Measurements from ENCODE around the gene TMEM184B. TPM values are rescaled to one million over a fixed set of nuclear protein-coding genes. Genes with fewer than 3 reads are reported as not detected.

The TMEM184B gene
- total and polyA plus RNA-seq, 2 of the 8 experiments (the other 6 are each of a cell fraction or from before 2014, with no cell fraction given) = 41.6 to 81.0 TPM

DNA sequence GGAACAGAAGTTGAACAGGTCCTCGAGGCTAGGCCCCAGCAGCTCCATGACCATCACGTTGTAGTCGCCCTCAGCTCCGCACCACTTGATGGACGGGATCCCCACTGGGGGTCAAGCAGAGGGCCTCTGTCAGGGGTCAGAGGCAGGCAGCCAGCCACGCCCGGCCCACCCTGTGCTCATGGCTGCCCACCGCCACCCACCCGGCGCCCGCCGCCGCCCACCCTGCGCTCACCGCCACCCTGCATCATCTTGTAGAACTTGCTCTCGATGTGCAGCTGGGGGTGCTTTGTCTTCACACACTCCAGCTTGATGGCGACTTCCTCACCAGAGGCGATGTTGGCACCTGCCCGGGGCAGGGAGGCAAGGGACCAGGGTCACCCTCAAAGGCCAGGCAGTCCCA, 30.1 kb upstream of the TMEM184B start:
- H3K23me2 ChIP-seq (ENCODE audit: low read depth, low read length) = no peaks in the 10 kb centered on the region
- 96% methylated on average over 9 of the region's 19 CpGs; no CpG with 5 or more reads in 1 of the 2 experiments for WGBS, 2 experiments (ENCODE audit: extremely low coverage in 1 of 2, insufficient coverage in 1 of 2, insufficient read length in 1 of 2, insufficient replicate concordance in 2 of 2, low coverage in 1 of 2, low lambda C conversion rate in 2 of 2, missing lambda C conversion rate in 1 of 2)
- H3K79me1 ChIP-seq (ENCODE audit: low read depth, low read length) = peaks cover 14% of the 10 kb centered on the region
- no peak overlapping the region for H3K14ac ChIP-seq (ENCODE audit: insufficient read length)
- peaks cover 2 to 12% (median 6%) of the 10 kb centered on the region in 4 experiments for H3K4me1 ChIP-seq (replicated peaks in 1 of 4; ENCODE audit: control insufficient read depth in 3 of 4, insufficient read depth in 4 of 4, low read length in 3 of 4)
- no peak overlapping the region for H2AK5ac ChIP-seq (ENCODE audit: low read depth, low read length)
- no peak overlapping the region for H3K9ac ChIP-seq (replicated peaks in 1 of 4; ENCODE audit: extremely low read depth in 1 of 4, low read depth in 3 of 4, low read length in 3 of 4)
- H3K23ac ChIP-seq (ENCODE audit: insufficient read length) = no peak overlapping the region
- H2AFZ ChIP-seq (ENCODE audit: low read length) = no peak overlapping the region
- no peak overlapping the region for H4K5ac ChIP-seq (ENCODE audit: insufficient read length, low read depth, low read length)
- H2BK5ac ChIP-seq (ENCODE audit: low read depth, low read length) = no peak overlapping the region
- H3K4me2 ChIP-seq (ENCODE audit: insufficient read depth in 1 of 2, low read depth in 2 of 2, low read length in 2 of 2) = no peak overlapping the region
- peaks cover 43 to 72% (median 58%) of the 10 kb centered on the region in 4 experiments for H3K36me3 ChIP-seq (ENCODE audit: control insufficient read depth in 2 of 4, insufficient read depth in 4 of 4, low read length in 3 of 4)
- H4K20me1 ChIP-seq (replicated peaks in 1 of 2; ENCODE audit: control insufficient read depth in 1 of 2, insufficient read depth in 2 of 2, low read length in 2 of 2) = peaks cover 41 to 43% of the 10 kb centered on the region in 2 experiments
- no peak overlapping the region for H2BK15ac ChIP-seq (ENCODE audit: low read length)
- no peak overlapping the region for H2BK12ac ChIP-seq (ENCODE audit: low read depth, low read length)
- no peaks in the 10 kb centered on the region for H3K27me3 ChIP-seq (replicated peaks in 1 of 4; ENCODE audit: control insufficient read depth in 3 of 4, extremely low read depth in 1 of 4, insufficient read depth in 3 of 4, low read length in 3 of 4)
- H3K18ac ChIP-seq (ENCODE audit: extremely low read depth, low read length) = no peak overlapping the region
- H2BK120ac ChIP-seq (replicated peaks; ENCODE audit: low read depth, low read length) = no peak overlapping the region
- H3K4me3 ChIP-seq (ENCODE audit: extremely low read depth in 1 of 4, insufficient read depth in 2 of 4, low read depth in 3 of 4, low read length in 4 of 4) = no peak overlapping the region
- H3K79me2 ChIP-seq (ENCODE audit: control insufficient read depth in 1 of 2, insufficient read depth in 2 of 2, low read length in 2 of 2) = peaks cover 16 to 59% of the 10 kb centered on the region in 2 experiments
- no peak overlapping the region for H3K27ac ChIP-seq (ENCODE audit: low read depth, low read length)
- ChIA-PET CTCF (ENCODE audit: partially characterized antibody) (interaction anchor here (0.7 to 1.7 kb wide), 4 partner anchors 10 to 48 kb away, joined by 3 to 5 read pairs (median 4); no protein-coding TSS in a partner anchor), POLR2A (ENCODE audit: partially characterized antibody) (interaction anchor here (1.0 to 1.9 kb wide), 5 partner anchors 9 to 27 kb away, joined by 3 to 10 read pairs (median 4); no protein-coding TSS in a partner anchor)
- H4K91ac ChIP-seq (replicated peaks; ENCODE audit: insufficient read length, low read length) = no peak overlapping the region
- no peak for FAIRE-seq
- H3K9me3 ChIP-seq (ENCODE audit: insufficient read depth in 2 of 2, low read depth in 1 of 2, low read length in 1 of 2) = no peaks in the 10 kb centered on the region
- no peak for DNase-seq (ENCODE audit: low read depth in 1 of 2, low spot score in 2 of 2)
- H2BK20ac ChIP-seq (ENCODE audit: low read length) = no peak overlapping the region
- H4K8ac ChIP-seq (ENCODE audit: extremely low read depth, insufficient read depth, low read length) = no peak overlapping the region
- no peak overlapping the region for H3K56ac ChIP-seq (replicated peaks; ENCODE audit: insufficient read length, low read depth, low read length)
- H3K4ac ChIP-seq (replicated peaks; ENCODE audit: insufficient read length, low read depth, low read length) = no peak overlapping the region
- TF ChIP-seq SUZ12 (IDR thresholded peaks at IDR 0.05; ENCODE audit: low read length) (no peak), RNF2 (IDR thresholded peaks at IDR 0.05; ENCODE audit: borderline replicate concordance, low read depth, low read length, missing control alignments, poor library complexity, severe bottlenecking) (no peak), JUND (IDR thresholded peaks at IDR 0.05; ENCODE audit: low read length) (no peak), JUN (IDR thresholded peaks at IDR 0.05; ENCODE audit: low read depth, low read length) (no peak), SP4 (IDR thresholded peaks at IDR 0.05; ENCODE audit: low read length) (no peak), POU5F1 (IDR thresholded peaks at IDR 0.05; ENCODE audit: low read depth, low read length) (no peak), CTBP2 (IDR thresholded peaks at IDR 0.05; ENCODE audit: borderline replicate concordance, insufficient read depth, insufficient read length, low read length) (no peak), GABPA (IDR thresholded peaks at IDR 0.05; ENCODE audit: borderline replicate concordance, insufficient read depth, low read length) (no peak)
- TF ChIP-seq, protein P1, sequence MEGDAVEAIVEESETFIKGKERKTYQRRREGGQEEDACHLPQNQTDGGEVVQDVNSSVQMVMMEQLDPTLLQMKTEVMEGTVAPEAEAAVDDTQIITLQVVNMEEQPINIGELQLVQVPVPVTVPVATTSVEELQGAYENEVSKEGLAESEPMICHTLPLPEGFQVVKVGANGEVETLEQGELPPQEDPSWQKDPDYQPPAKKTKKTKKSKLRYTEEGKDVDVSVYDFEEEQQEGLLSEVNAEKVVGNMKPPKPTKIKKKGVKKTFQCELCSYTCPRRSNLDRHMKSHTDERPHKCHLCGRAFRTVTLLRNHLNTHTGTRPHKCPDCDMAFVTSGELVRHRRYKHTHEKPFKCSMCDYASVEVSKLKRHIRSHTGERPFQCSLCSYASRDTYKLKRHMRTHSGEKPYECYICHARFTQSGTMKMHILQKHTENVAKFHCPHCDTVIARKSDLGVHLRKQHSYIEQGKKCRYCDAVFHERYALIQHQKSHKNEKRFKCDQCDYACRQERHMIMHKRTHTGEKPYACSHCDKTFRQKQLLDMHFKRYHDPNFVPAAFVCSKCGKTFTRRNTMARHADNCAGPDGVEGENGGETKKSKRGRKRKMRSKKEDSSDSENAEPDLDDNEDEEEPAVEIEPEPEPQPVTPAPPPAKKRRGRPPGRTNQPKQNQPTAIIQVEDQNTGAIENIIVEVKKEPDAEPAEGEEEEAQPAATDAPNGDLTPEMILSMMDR (IDR thresholded peaks at IDR 0.05; ENCODE audit: control extremely low read depth in 1 of 3, insufficient read depth in 1 of 3, low read depth in 1 of 3, low read length in 3 of 3) = no peak
